Measurements from ENCODE around the gene DDX42. TPM values are rescaled to one million over a fixed set of nuclear protein-coding genes. Genes with fewer than 3 reads are reported as not detected.

DDX42 gene
- total and polyA plus RNA-seq, 9 of the 15 experiments (the other 6 are each of a cell fraction or from before 2014, with no cell fraction given): 16.5 to 149 (median 87.6) TPM

DNA sequence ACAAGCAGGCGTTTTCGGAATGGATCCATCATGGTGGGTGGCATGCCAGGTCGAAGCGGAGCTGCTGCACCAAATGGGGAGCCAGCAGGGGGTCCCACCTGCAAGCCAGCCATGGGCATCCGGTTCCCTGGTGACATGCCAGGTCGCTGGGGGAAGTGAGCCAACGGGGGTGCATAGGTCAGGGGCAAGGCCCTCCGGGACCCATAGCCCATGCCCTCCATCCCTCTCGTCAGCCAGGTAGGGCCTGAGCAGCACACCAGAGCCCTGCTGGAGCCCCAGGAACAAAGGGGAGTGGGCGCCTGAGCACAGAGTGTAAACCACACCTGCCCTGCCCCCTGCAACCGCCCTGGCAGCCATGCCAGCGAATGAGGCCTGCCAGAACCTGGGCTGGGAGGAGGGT, 63.5 kb downstream of the DDX42 start:
- Histone ChIP-seq H3K4me2 (ENCODE audit: insufficient read depth, low read length) (no peak overlapping the region), H4K20me1 (replicated peaks; ENCODE audit: control insufficient read depth, insufficient read depth, low read length) (no peaks in the 10 kb centered on the region), H3K9me1 (ENCODE audit: control insufficient read depth, insufficient read depth, low read length) (no peaks in the 10 kb centered on the region), H3K27me3 (ENCODE audit: control insufficient read depth in 2 of 2, insufficient read depth in 2 of 2, low read length in 2 of 2) (no peaks in the 10 kb centered on the region), H3K9me3 (replicated peaks; ENCODE audit: control insufficient read depth, insufficient read depth, low read depth, low read length) (no peaks in the 10 kb centered on the region), H3K27ac (ENCODE audit: extremely low read depth, low read depth, low read length) (no peak overlapping the region), H3K79me2 (ENCODE audit: control insufficient read depth, insufficient read depth, low read length) (peaks cover 54% of the 10 kb centered on the region), H2AFZ (ENCODE audit: low read depth, low read length) (no peak overlapping the region), H3K9ac (ENCODE audit: insufficient read depth in 1 of 2, low read depth in 2 of 2, low read length in 2 of 2) (0 out of 4 replicates have a peak overlapping the region, but pooled peaks of 1 of the 2 experiments have one; percentile 0), H3K4me1 (replicated peaks in 1 of 2; ENCODE audit: control insufficient read depth in 2 of 2, insufficient read depth in 2 of 2, low read length in 2 of 2) (peaks cover 15 to 49% of the 10 kb centered on the region in 2 experiments), H3K4me3 (no peak overlapping the region), H3K36me3 (ENCODE audit: control insufficient read depth, insufficient read depth, low read length) (peaks cover 69% of the 10 kb centered on the region)
- DNase-seq (ENCODE audit: extremely low read depth in 1 of 4, low spot score in 3 of 4) (no peak), FAIRE-seq (no peak), ATAC-seq (no peak)
- BruUV-seq (replicated peaks): no TSS peak
- in situ Hi-C loops (cut with MboI) (loop anchor here (25.0 kb wide), 1 partner anchor 400 kb away; the partner anchor contains the start of gene CYB561), intact Hi-C loops (cut with micrococcal nuclease) (loop anchor here (10.0 kb wide), 1 partner anchor 143 kb away; no protein-coding TSS in a partner anchor)
- WGBS (ENCODE audit: insufficient coverage, low coverage, missing lambda C conversion rate): 90% methylated on average over 11 of the region's 12 CpGs
- POLR2A ChIA-PET: interaction anchor here (0.5 to 1.1 kb wide), 3 partner anchors 8 to 505 kb away, joined by 3 read pairs; no protein-coding TSS in a partner anchor
- TF ChIP-seq DACH1 (IDR thresholded peaks at IDR 0.05; ENCODE audit: partially characterized antibody) (no peak), RBFOX2 (IDR thresholded peaks at IDR 0.05; ENCODE audit: low read depth, low read length) (peak; percentile 57; the same call in 1 of the 2 replicates)
- CTCF ChIA-PET (ENCODE audit: low intra/inter-chr PET ratio): no interaction called here

GRCh38 chr17:63837962-63838600, 64.1 kb downstream of the DDX42 start:
- Histone ChIP-seq H3K9ac (ENCODE audit: insufficient read depth in 1 of 2, low read depth in 2 of 2, low read length in 2 of 2) (peak overlapping the region in 1 of 2 experiments; percentile 53; a peak in 2 of 4 replicates), H2AFZ (ENCODE audit: low read depth, low read length) (no peak overlapping the region), H3K36me3 (ENCODE audit: control insufficient read depth, insufficient read depth, low read length) (peaks cover 63% of the 10 kb centered on the region), H4K20me1 (replicated peaks; ENCODE audit: control insufficient read depth, insufficient read depth, low read length) (no peaks in the 10 kb centered on the region), H3K4me2 (ENCODE audit: insufficient read depth, low read length) (no peak overlapping the region), H3K27me3 (ENCODE audit: control insufficient read depth in 2 of 2, insufficient read depth in 2 of 2, low read length in 2 of 2) (no peaks in the 10 kb centered on the region), H3K9me3 (replicated peaks; ENCODE audit: control insufficient read depth, insufficient read depth, low read depth, low read length) (no peaks in the 10 kb centered on the region), H3K27ac (ENCODE audit: extremely low read depth, low read depth, low read length) (no peak overlapping the region), H3K4me3 (no peak overlapping the region), H3K9me1 (ENCODE audit: control insufficient read depth, insufficient read depth, low read length) (no peaks in the 10 kb centered on the region), H3K79me2 (ENCODE audit: control insufficient read depth, insufficient read depth, low read length) (peaks cover 54% of the 10 kb centered on the region), H3K4me1 (replicated peaks in 1 of 2; ENCODE audit: control insufficient read depth in 2 of 2, insufficient read depth in 2 of 2, low read length in 2 of 2) (peaks cover 15 to 50% of the 10 kb centered on the region in 2 experiments)
- intact Hi-C loops (cut with micrococcal nuclease) (loop anchor here (10.0 kb wide), 1 partner anchor 143 kb away; no protein-coding TSS in a partner anchor), in situ Hi-C loops (cut with MboI) (loop anchor here (25.0 kb wide), 1 partner anchor 401 kb away; the partner anchor contains the start of gene CYB561)
- BruUV-seq (replicated peaks): no TSS peak
- ATAC-seq (no peak), DNase-seq (ENCODE audit: extremely low read depth in 1 of 4, low spot score in 3 of 4) (no peak), FAIRE-seq (no peak)
- ChIA-PET CTCF (ENCODE audit: low intra/inter-chr PET ratio) (no interaction called here), POLR2A (interaction anchor here (0.5 to 5.8 kb wide), 4 partner anchors 8 to 505 kb away, joined by 3 to 66 read pairs (median 3); partner anchors contain the start of genes CCDC47 and FTSJ3)
- 72% methylated on average over 5 of the region's 5 CpGs for WGBS (ENCODE audit: insufficient coverage, low coverage, missing lambda C conversion rate)
- TF ChIP-seq TBL1XR1 (IDR thresholded peaks at IDR 0.05; ENCODE audit: low read length in 2 of 2): no peak
- no peak for TF ChIP-seq ZNF277 (CRISPR knock-in tag; IDR thresholded peaks at IDR 0.05; ENCODE audit: borderline replicate concordance)
- no peak for TF ChIP-seq GTF2B (IDR thresholded peaks at IDR 0.05; ENCODE audit: extremely low read depth, insufficient read length)
- TF ChIP-seq MIER1 (IDR thresholded peaks at IDR 0.05; ENCODE audit: low read depth): no peak
- no peak for TF ChIP-seq ZNF699 (CRISPR knock-in tag; IDR thresholded peaks at IDR 0.05; ENCODE audit: insufficient replicate concordance)
- TF ChIP-seq POLR3G (IDR thresholded peaks at IDR 0.05; ENCODE audit: extremely low read depth, insufficient read length, insufficient replicate concordance): no peak
- TF ChIP-seq NCOA2 (IDR thresholded peaks at IDR 0.05; ENCODE audit: partially characterized antibody in 2 of 2): no peak
- TF ChIP-seq XRCC5 (IDR thresholded peaks at IDR 0.05; ENCODE audit: low read depth, low read length): no peak
